ENCODE measurements around the gene UGT1A6. TPM values are rescaled to one million over a fixed set of nuclear protein-coding genes. Genes with fewer than 3 reads are reported as not detected.

The UGT1A6 gene
- total and polyA plus RNA-seq, 2 experiments from 2014 or later: not detected

- no peak for DNase-seq (ENCODE audit: low spot score)
- Histone ChIP-seq H3K36me3 (ENCODE audit: insufficient read depth) (no peaks in the 10 kb centered on the region), H3K4me3 (no peak overlapping the region), H3K4me2 (no peak overlapping the region), H3K27me3 (ENCODE audit: insufficient read depth) (no peaks in the 10 kb centered on the region), H3K27ac (ENCODE audit: low read depth) (no peak overlapping the region), H4K20me1 (replicated peaks; ENCODE audit: insufficient read depth) (no peaks in the 10 kb centered on the region), H3K4me1 (ENCODE audit: insufficient read depth) (no peaks in the 10 kb centered on the region), H2AFZ (no peak overlapping the region), H3K79me2 (replicated peaks; ENCODE audit: insufficient read depth) (no peaks in the 10 kb centered on the region), H3F3A (replicated peaks; ENCODE audit: low read depth) (no peaks in the 10 kb centered on the region), H3K9me2 (ENCODE audit: insufficient read depth) (no peaks in the 10 kb centered on the region)
- Mint-ChIP-seq H3K27ac (no peak overlapping the region), H3K4me3 (no peak overlapping the region), H3K9me3 (no peaks in the 10 kb centered on the region), H3K36me3 (ENCODE audit: low read depth) (no peaks in the 10 kb centered on the region), H3K27me3 (ENCODE audit: insufficient read depth, low read depth, poor library complexity) (peaks cover 15% of the 10 kb centered on the region), H3K4me1 (no peaks in the 10 kb centered on the region; the same call in 2 of the 3 replicates)
- no peak for ATAC-seq
- no peak for TF ChIP-seq CREB1 (CRISPR knock-in tag; IDR thresholded peaks at IDR 0.05; ENCODE audit: low read depth)
- TF ChIP-seq, protein P1, sequence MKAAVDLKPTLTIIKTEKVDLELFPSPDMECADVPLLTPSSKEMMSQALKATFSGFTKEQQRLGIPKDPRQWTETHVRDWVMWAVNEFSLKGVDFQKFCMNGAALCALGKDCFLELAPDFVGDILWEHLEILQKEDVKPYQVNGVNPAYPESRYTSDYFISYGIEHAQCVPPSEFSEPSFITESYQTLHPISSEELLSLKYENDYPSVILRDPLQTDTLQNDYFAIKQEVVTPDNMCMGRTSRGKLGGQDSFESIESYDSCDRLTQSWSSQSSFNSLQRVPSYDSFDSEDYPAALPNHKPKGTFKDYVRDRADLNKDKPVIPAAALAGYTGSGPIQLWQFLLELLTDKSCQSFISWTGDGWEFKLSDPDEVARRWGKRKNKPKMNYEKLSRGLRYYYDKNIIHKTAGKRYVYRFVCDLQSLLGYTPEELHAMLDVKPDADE (IDR thresholded peaks at IDR 0.05): no peak
- no peak for TF ChIP-seq EZH2phosphoT487 (IDR thresholded peaks at IDR 0.05; ENCODE audit: unreplicated experiment)
- TF ChIP-seq, protein P2, sequence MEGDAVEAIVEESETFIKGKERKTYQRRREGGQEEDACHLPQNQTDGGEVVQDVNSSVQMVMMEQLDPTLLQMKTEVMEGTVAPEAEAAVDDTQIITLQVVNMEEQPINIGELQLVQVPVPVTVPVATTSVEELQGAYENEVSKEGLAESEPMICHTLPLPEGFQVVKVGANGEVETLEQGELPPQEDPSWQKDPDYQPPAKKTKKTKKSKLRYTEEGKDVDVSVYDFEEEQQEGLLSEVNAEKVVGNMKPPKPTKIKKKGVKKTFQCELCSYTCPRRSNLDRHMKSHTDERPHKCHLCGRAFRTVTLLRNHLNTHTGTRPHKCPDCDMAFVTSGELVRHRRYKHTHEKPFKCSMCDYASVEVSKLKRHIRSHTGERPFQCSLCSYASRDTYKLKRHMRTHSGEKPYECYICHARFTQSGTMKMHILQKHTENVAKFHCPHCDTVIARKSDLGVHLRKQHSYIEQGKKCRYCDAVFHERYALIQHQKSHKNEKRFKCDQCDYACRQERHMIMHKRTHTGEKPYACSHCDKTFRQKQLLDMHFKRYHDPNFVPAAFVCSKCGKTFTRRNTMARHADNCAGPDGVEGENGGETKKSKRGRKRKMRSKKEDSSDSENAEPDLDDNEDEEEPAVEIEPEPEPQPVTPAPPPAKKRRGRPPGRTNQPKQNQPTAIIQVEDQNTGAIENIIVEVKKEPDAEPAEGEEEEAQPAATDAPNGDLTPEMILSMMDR (conservative IDR thresholded peaks at IDR 0.05; ENCODE audit: low read depth in 2 of 2): no peak
- TF ChIP-seq ZNF331 (CRISPR knock-in tag; IDR thresholded peaks at IDR 0.05; ENCODE audit: low read depth): no peak
- no peak for TF ChIP-seq NANOG (IDR thresholded peaks at IDR 0.05; ENCODE audit: borderline replicate concordance)
- TF ChIP-seq, protein P3, sequence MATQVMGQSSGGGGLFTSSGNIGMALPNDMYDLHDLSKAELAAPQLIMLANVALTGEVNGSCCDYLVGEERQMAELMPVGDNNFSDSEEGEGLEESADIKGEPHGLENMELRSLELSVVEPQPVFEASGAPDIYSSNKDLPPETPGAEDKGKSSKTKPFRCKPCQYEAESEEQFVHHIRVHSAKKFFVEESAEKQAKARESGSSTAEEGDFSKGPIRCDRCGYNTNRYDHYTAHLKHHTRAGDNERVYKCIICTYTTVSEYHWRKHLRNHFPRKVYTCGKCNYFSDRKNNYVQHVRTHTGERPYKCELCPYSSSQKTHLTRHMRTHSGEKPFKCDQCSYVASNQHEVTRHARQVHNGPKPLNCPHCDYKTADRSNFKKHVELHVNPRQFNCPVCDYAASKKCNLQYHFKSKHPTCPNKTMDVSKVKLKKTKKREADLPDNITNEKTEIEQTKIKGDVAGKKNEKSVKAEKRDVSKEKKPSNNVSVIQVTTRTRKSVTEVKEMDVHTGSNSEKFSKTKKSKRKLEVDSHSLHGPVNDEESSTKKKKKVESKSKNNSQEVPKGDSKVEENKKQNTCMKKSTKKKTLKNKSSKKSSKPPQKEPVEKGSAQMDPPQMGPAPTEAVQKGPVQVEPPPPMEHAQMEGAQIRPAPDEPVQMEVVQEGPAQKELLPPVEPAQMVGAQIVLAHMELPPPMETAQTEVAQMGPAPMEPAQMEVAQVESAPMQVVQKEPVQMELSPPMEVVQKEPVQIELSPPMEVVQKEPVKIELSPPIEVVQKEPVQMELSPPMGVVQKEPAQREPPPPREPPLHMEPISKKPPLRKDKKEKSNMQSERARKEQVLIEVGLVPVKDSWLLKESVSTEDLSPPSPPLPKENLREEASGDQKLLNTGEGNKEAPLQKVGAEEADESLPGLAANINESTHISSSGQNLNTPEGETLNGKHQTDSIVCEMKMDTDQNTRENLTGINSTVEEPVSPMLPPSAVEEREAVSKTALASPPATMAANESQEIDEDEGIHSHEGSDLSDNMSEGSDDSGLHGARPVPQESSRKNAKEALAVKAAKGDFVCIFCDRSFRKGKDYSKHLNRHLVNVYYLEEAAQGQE (IDR thresholded peaks at IDR 0.05; ENCODE audit: unreplicated experiment): no peak
- no peak for TF ChIP-seq STAT1 (IDR thresholded peaks at IDR 0.05; ENCODE audit: unreplicated experiment)
- no peak for TF ChIP-seq JUNB (IDR thresholded peaks at IDR 0.05; ENCODE audit: unreplicated experiment)
- no peak for TF ChIP-seq ZNF114 (CRISPR knock-in tag; IDR thresholded peaks at IDR 0.05)
- TF ChIP-seq, protein P4, sequence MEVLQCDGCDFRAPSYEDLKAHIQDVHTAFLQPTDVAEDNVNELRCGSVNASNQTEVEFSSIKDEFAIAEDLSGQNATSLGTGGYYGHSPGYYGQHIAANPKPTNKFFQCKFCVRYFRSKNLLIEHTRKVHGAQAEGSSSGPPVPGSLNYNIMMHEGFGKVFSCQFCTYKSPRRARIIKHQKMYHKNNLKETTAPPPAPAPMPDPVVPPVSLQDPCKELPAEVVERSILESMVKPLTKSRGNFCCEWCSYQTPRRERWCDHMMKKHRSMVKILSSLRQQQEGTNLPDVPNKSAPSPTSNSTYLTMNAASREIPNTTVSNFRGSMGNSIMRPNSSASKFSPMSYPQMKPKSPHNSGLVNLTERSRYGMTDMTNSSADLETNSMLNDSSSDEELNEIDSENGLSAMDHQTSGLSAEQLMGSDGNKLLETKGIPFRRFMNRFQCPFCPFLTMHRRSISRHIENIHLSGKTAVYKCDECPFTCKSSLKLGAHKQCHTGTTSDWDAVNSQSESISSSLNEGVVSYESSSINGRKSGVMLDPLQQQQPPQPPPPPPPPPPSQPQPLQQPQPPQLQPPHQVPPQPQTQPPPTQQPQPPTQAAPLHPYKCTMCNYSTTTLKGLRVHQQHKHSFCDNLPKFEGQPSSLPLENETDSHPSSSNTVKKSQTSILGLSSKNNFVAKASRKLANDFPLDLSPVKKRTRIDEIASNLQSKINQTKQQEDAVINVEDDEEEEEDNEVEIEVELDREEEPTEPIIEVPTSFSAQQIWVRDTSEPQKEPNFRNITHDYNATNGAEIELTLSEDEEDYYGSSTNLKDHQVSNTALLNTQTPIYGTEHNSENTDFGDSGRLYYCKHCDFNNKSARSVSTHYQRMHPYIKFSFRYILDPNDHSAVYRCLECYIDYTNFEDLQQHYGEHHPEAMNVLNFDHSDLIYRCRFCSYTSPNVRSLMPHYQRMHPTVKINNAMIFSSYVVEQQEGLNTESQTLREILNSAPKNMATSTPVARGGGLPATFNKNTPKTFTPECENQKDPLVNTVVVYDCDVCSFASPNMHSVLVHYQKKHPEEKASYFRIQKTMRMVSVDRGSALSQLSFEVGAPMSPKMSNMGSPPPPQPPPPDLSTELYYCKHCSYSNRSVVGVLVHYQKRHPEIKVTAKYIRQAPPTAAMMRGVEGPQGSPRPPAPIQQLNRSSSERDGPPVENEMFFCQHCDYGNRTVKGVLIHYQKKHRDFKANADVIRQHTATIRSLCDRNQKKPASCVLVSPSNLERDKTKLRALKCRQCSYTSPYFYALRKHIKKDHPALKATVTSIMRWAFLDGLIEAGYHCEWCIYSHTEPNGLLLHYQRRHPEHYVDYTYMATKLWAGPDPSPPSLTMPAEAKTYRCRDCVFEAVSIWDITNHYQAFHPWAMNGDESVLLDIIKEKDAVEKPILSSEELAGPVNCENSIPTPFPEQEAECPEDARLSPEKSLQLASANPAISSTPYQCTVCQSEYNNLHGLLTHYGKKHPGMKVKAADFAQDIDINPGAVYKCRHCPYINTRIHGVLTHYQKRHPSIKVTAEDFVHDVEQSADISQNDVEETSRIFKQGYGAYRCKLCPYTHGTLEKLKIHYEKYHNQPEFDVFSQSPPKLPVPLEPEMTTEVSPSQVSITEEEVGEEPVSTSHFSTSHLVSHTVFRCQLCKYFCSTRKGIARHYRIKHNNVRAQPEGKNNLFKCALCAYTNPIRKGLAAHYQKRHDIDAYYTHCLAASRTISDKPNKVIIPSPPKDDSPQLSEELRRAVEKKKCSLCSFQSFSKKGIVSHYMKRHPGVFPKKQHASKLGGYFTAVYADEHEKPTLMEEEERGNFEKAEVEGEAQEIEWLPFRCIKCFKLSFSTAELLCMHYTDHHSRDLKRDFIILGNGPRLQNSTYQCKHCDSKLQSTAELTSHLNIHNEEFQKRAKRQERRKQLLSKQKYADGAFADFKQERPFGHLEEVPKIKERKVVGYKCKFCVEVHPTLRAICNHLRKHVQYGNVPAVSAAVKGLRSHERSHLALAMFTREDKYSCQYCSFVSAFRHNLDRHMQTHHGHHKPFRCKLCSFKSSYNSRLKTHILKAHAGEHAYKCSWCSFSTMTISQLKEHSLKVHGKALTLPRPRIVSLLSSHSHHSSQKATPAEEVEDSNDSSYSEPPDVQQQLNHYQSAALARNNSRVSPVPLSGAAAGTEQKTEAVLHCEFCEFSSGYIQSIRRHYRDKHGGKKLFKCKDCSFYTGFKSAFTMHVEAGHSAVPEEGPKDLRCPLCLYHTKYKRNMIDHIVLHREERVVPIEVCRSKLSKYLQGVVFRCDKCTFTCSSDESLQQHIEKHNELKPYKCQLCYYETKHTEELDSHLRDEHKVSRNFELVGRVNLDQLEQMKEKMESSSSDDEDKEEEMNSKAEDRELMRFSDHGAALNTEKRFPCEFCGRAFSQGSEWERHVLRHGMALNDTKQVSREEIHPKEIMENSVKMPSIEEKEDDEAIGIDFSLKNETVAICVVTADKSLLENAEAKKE (CRISPR knock-in tag; IDR thresholded peaks at IDR 0.05): no peak
- no peak for TF ChIP-seq POLR2AphosphoS5 (IDR thresholded peaks at IDR 0.05; ENCODE audit: low read depth)
- TF ChIP-seq EZH2 (IDR thresholded peaks at IDR 0.05; ENCODE audit: low read depth, unreplicated experiment): no peak
Measured at GRCh38 chr2:233818639-233819621, 126.2 kb downstream of the UGT1A6 start.

All from GM23338 (cell line).